Umbilical cord (tissue), 1 donor: Measurements from ENCODE around the gene MAP6D1. TPM values are rescaled to one million over a fixed set of nuclear protein-coding genes. Genes with fewer than 3 reads are reported as not detected.

Source experiments
- total RNA-seq: library from RNA; depleted of rRNA; stranded (reverse); fragments of >200 nt; gene quantifications from one replicate; pipeline ENCODE4 v1.2.3, GENCODE V29; 2014; ENCODE audit warnings: low replicate concordance; ENCODE audit not compliant: insufficient read depth

The MAP6D1 gene
- total RNA-seq, 1 donor from 2014 or later, result 5.8 TPM

Other genes with a start within 250 kb of the MAP6D1 start
- 98.5 TPM for gene KLHL24, start 190.0 kb downstream of the MAP6D1 start, total RNA-seq
- gene YEATS2, start 127.8 kb downstream of the MAP6D1 start, total RNA-seq, result 25.3 TPM
- 50.1 TPM for gene PARL, start 59.3 kb upstream of the MAP6D1 start, total RNA-seq
- gene ABCC5, start 192.3 kb upstream of the MAP6D1 start, total RNA-seq, result 19.7 TPM
- not detected for gene HTR3D, start 206.2 kb upstream of the MAP6D1 start, total RNA-seq
- gene HTR3C, start 227.5 kb upstream of the MAP6D1 start, total RNA-seq, result not detected